ENCODE data around the gene GTPBP8. TPM values are rescaled to one million over a fixed set of nuclear protein-coding genes. Genes with fewer than 3 reads are reported as not detected.
A peak's percentile ranks its signal among the peaks of the same experiment; 100 is the strongest.

The GTPBP8 gene
- total RNA-seq, 1 experiment from 2014 or later: 10.7 TPM

- Mint-ChIP-seq H3K9me3 (ENCODE audit: unreplicated experiment) (no peaks in the 10 kb centered on the region), H3K4me1 (ENCODE audit: insufficient read depth, unreplicated experiment) (no peaks in the 10 kb centered on the region), H3K4me3 (ENCODE audit: unreplicated experiment) (no peak overlapping the region), H3K27ac (ENCODE audit: low read depth, unreplicated experiment) (no peak overlapping the region), H3K36me3 (ENCODE audit: insufficient read depth, unreplicated experiment) (no peaks in the 10 kb centered on the region), H3K27me3 (ENCODE audit: insufficient read depth, unreplicated experiment) (peaks cover 30% of the 10 kb centered on the region)
- BruUV-seq (replicated peaks): no TSS peak
- ChIA-PET CTCF (interaction anchor here (0.7 to 7.6 kb wide), 6 partner anchors 8 to 422 kb away, joined by 3 to 103 read pairs (median 5); partner anchors contain the start of gene CCDC80), POLR2A (interaction anchor here (1.3 kb wide), 1 partner anchor 313 kb away, joined by 4 read pairs; no protein-coding TSS in a partner anchor)
- DNase-seq (ENCODE audit: unreplicated experiment): peak; percentile 30
- TF ChIP-seq CTCF (IDR thresholded peaks at IDR 0.05; ENCODE audit: unreplicated experiment): no peak
- intact Hi-C loops (cut with micrococcal nuclease): no loop called here
Measured at GRCh38 chr3:112984485-112984884, 6.3 kb upstream of the GTPBP8 start.

- Mint-ChIP-seq H3K27me3 (ENCODE audit: insufficient read depth, unreplicated experiment) (peaks cover 19% of the 10 kb centered on the region), H3K27ac (ENCODE audit: low read depth, unreplicated experiment) (no peak overlapping the region), H3K36me3 (ENCODE audit: insufficient read depth, unreplicated experiment) (no peaks in the 10 kb centered on the region), H3K9me3 (ENCODE audit: unreplicated experiment) (no peaks in the 10 kb centered on the region), H3K4me3 (ENCODE audit: unreplicated experiment) (no peak overlapping the region), H3K4me1 (ENCODE audit: insufficient read depth, unreplicated experiment) (peaks cover 10% of the 10 kb centered on the region)
- TF ChIP-seq CTCF (IDR thresholded peaks at IDR 0.05; ENCODE audit: unreplicated experiment): no peak
- BruUV-seq (replicated peaks): no TSS peak
- intact Hi-C loops (cut with micrococcal nuclease): no loop called here
- CTCF ChIA-PET: interaction anchor here (1.0 to 2.2 kb wide), 5 partner anchors 9 to 406 kb away, joined by 3 to 10 read pairs (median 4); no protein-coding TSS in a partner anchor
- no peak for DNase-seq (ENCODE audit: unreplicated experiment)
- POLR2A ChIA-PET: interaction anchor here (1.2 to 1.4 kb wide), 2 partner anchors 9 to 14 kb away, joined by 3 to 4 read pairs; no protein-coding TSS in a partner anchor
Measured at GRCh38 chr3:112987710-112988334, 3.0 kb upstream of the GTPBP8 start.

- ChIA-PET CTCF (interaction anchor here (0.5 to 1.0 kb wide), 2 partner anchors 354 to 1144 kb away, joined by 3 read pairs; no protein-coding TSS in a partner anchor), POLR2A (interaction anchor here (1.0 to 1.7 kb wide), 2 partner anchors 12 to 519 kb away, joined by 4 read pairs; no protein-coding TSS in a partner anchor)
- BruUV-seq (replicated peaks): no TSS peak
- DNase-seq (ENCODE audit: unreplicated experiment): no peak
- no peaks in the 10 kb centered on the region for H3K9me3 Mint-ChIP-seq (ENCODE audit: unreplicated experiment)
- H3K27me3 Mint-ChIP-seq (ENCODE audit: insufficient read depth, unreplicated experiment): no peaks in the 10 kb centered on the region
- peaks cover 50% of the 10 kb centered on the region for H3K36me3 Mint-ChIP-seq (ENCODE audit: insufficient read depth, unreplicated experiment)
- intact Hi-C loops (cut with micrococcal nuclease): no loop called here
- no peak overlapping the region for H3K4me3 Mint-ChIP-seq (ENCODE audit: unreplicated experiment)
- no peak overlapping the region for H3K27ac Mint-ChIP-seq (ENCODE audit: low read depth, unreplicated experiment)
- H3K4me1 Mint-ChIP-seq (ENCODE audit: insufficient read depth, unreplicated experiment): peaks cover 9% of the 10 kb centered on the region
- no peak for TF ChIP-seq CTCF (IDR thresholded peaks at IDR 0.05; ENCODE audit: unreplicated experiment)
Measured at GRCh38 chr3:112995800-112996199, 5.0 kb downstream of the GTPBP8 start.

GRCh38 chr3:113000691-113001090, 9.9 kb downstream of the GTPBP8 start:
- Mint-ChIP-seq H3K9me3 (ENCODE audit: unreplicated experiment) (no peaks in the 10 kb centered on the region), H3K27me3 (ENCODE audit: insufficient read depth, unreplicated experiment) (no peaks in the 10 kb centered on the region), H3K4me1 (ENCODE audit: insufficient read depth, unreplicated experiment) (no peaks in the 10 kb centered on the region), H3K4me3 (ENCODE audit: unreplicated experiment) (no peak overlapping the region), H3K36me3 (ENCODE audit: insufficient read depth, unreplicated experiment) (peaks cover 62% of the 10 kb centered on the region), H3K27ac (ENCODE audit: low read depth, unreplicated experiment) (no peak overlapping the region)
- no peak for TF ChIP-seq CTCF (IDR thresholded peaks at IDR 0.05; ENCODE audit: unreplicated experiment)
- BruUV-seq (replicated peaks): no TSS peak
- ChIA-PET CTCF (interaction anchor here (0.6 to 1.5 kb wide), 3 partner anchors 9 to 668 kb away, joined by 3 to 6 read pairs (median 3); partner anchors contain the start of gene CD200), POLR2A (interaction anchor here (0.6 to 3.9 kb wide), 3 partner anchors 10 to 19 kb away, joined by 3 to 21 read pairs (median 3); partner anchors contain the start of gene GTPBP8)
- intact Hi-C loops (cut with micrococcal nuclease): no loop called here
- no peak for DNase-seq (ENCODE audit: unreplicated experiment)

All from MCF 10A (cell line).